IPS-18c (cell line): ENCODE results near the gene TYW3.
A peak's percentile ranks its signal among the peaks of the same experiment; 100 is the strongest.

Source experiments
- H3K4me3 ChIP-seq: 2 replicates; pipeline ENCODE4 v1.7.0; 2013; ENCODE audit warnings: low read depth, mild to moderate bottlenecking, low read length, moderate library complexity; ENCODE audit not compliant: insufficient read depth
- H3K9me3 ChIP-seq: one replicate; pipeline ENCODE4 v1.6.1; 2013; ENCODE audit warnings: mild to moderate bottlenecking, low read length, moderate library complexity; ENCODE audit not compliant: control insufficient read depth, insufficient read depth

TYW3 gene

GRCh38 chr1:74732960-74733603 is at the start of gene TYW3, which contains the start of gene CRYZ:
TYW3 (plus strand) TSS chr1:74733152; CDS start chr1:74733245, 93 bp downstream.
CRYZ (minus strand) TSS chr1:74733050; CDS start chr1:74724821, 8,229 bp downstream.
- peak within 1 kb of the TSS; percentile 66 for H3K4me3 ChIP-seq

GRCh38 chr1:74683656-74684055 is 49.3 kb upstream of the TYW3 start:
- Histone ChIP-seq H3K4me3 (no peak overlapping the region), H3K9me3 (no peaks in the 10 kb centered on the region)

More at GRCh38 chr1:74732960-74733603, at the start of gene TYW3, which contains the start of gene CRYZ:
- H3K9me3 ChIP-seq: no peaks in the 10 kb centered on the region

- H3K4me3 ChIP-seq: no peak overlapping the region
- H3K9me3 ChIP-seq: no peaks in the 10 kb centered on the region
These were observed 48.7 kb upstream of the TYW3 start for GRCh38 chr1:74684301-74684700.

GRCh38 chr1:74686928-74687327 is 46.0 kb upstream of the TYW3 start:
- Histone ChIP-seq H3K9me3 (no peaks in the 10 kb centered on the region), H3K4me3 (no peak overlapping the region)

- H3K9me3 ChIP-seq: no peaks in the 10 kb centered on the region
- H3K4me3 ChIP-seq: no peak overlapping the region
These were observed 43.2 kb upstream of the TYW3 start for GRCh38 chr1:74689621-74690363.

GRCh38 chr1:74690364-74690696 is 42.6 kb upstream of the TYW3 start:
- Histone ChIP-seq H3K9me3 (no peaks in the 10 kb centered on the region), H3K4me3 (no peak overlapping the region)

GRCh38 chr1:74690909-74691308 is 42.0 kb upstream of the TYW3 start:
- no peak overlapping the region for H3K4me3 ChIP-seq

GRCh38 chr1:74693473-74693872 is 39.5 kb upstream of the TYW3 start:
- Histone ChIP-seq H3K4me3 (no peak overlapping the region), H3K9me3 (no peaks in the 10 kb centered on the region)

More at GRCh38 chr1:74690909-74691308, 42.0 kb upstream of the TYW3 start:
- H3K9me3 ChIP-seq: no peaks in the 10 kb centered on the region

GRCh38 chr1:74697832-74698231 is 35.1 kb upstream of the TYW3 start:
- no peak overlapping the region for H3K4me3 ChIP-seq
- H3K9me3 ChIP-seq: no peaks in the 10 kb centered on the region

GRCh38 chr1:74699331-74699730 is 33.6 kb upstream of the TYW3 start:
- Histone ChIP-seq H3K4me3 (no peak overlapping the region), H3K9me3 (no peaks in the 10 kb centered on the region)

- no peaks in the 10 kb centered on the region for H3K9me3 ChIP-seq
- H3K4me3 ChIP-seq: no peak overlapping the region
These were observed 29.4 kb upstream of the TYW3 start for GRCh38 chr1:74703386-74704182.

GRCh38 chr1:74712881-74713280 is 20.1 kb upstream of the TYW3 start:
- Histone ChIP-seq H3K4me3 (no peak overlapping the region), H3K9me3 (no peaks in the 10 kb centered on the region)

- Histone ChIP-seq H3K4me3 (no peak overlapping the region), H3K9me3 (no peaks in the 10 kb centered on the region)
These were observed 19.1 kb upstream of the TYW3 start for GRCh38 chr1:74713849-74714248.

- Histone ChIP-seq H3K9me3 (no peaks in the 10 kb centered on the region), H3K4me3 (no peak overlapping the region)
These were observed 18.3 kb upstream of the TYW3 start for GRCh38 chr1:74714429-74715235.

GRCh38 chr1:74715236-74715502 is 17.8 kb upstream of the TYW3 start:
- H3K4me3 ChIP-seq: no peak overlapping the region
- H3K9me3 ChIP-seq: no peaks in the 10 kb centered on the region

- H3K4me3 ChIP-seq: no peak overlapping the region
- H3K9me3 ChIP-seq: no peaks in the 10 kb centered on the region
These were observed 17.1 kb upstream of the TYW3 start for GRCh38 chr1:74715806-74716205.

- Histone ChIP-seq H3K4me3 (no peak overlapping the region), H3K9me3 (no peaks in the 10 kb centered on the region)
These were observed 16.1 kb upstream of the TYW3 start for GRCh38 chr1:74716822-74717221.
